Adipocyte (in vitro differentiated cells): ENCODE data around the gene TAF11.

Experiments
- DNase-seq: peaks from one replicate; pipeline ENCODE4 v3.0.0-alpha.2; 2015; ENCODE audit warnings: low read depth
- H3K27me3 ChIP-seq: replicated peaks from 2 replicates; pipeline ENCODE4 v1.7.0; 2013; ENCODE audit warnings: mild to moderate bottlenecking, low read length, moderate library complexity; ENCODE audit not compliant: control insufficient read depth, insufficient read depth
- H3K36me3 ChIP-seq: 2 replicates; pipeline ENCODE4 v1.7.0; 2013; ENCODE audit warnings: low read length, mild to moderate bottlenecking, moderate library complexity; ENCODE audit not compliant: control insufficient read depth, insufficient read depth, severe bottlenecking
- H3K4me1 ChIP-seq: 2 replicates; pipeline ENCODE4 v1.7.0; 2013; ENCODE audit warnings: mild to moderate bottlenecking, low read length, moderate library complexity; ENCODE audit not compliant: control insufficient read depth, insufficient read depth
- H3K4me3 ChIP-seq: 2 replicates; pipeline ENCODE4 v1.7.0; 2013; ENCODE audit warnings: mild to moderate bottlenecking, low read length, moderate library complexity
- H3K9ac ChIP-seq: 2 replicates; pipeline ENCODE4 v1.7.0; 2013; ENCODE audit warnings: mild to moderate bottlenecking, low read length, moderate library complexity
- H3K9me3 ChIP-seq: 2 replicates; pipeline ENCODE4 v1.7.0; 2013; ENCODE audit warnings: mild to moderate bottlenecking, low read length, moderate library complexity; ENCODE audit not compliant: control insufficient read depth

TAF11 gene

DNA sequence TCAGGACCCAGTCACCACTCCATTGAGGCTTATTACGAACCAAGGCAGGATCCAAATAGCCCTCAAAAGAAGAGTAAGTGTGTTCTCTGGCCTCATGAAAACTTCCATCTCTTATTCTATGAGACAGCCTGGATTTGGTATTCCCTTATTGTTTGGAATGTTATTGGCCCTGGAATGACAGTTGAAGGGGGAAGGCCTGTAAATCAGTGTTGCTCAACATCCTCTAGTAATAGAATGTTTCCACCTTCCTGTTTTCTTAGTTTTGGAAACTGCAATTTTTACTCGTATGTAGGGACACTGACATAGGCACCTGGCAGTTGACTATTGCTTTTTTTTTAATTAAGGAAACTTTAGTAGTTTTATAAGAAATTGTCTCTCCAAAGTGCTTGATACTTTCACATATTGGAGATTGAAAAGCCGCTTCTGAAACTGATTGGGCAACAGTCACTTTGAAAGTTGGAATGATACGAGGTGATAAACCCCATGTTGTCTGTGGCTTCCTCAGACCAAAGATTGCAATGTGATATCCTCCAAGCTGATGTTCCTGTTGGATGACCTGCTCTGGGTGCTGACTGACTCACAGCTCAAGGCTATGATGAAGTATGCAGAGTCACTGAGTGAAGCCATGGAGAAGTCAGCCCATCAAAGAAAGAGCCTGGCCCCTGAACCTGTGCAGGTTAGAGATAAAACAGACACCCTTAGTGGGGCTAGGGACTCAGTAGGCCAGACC, 52.9 kb downstream of the TAF11 start:
- DNase-seq, result peak; percentile 38
- Histone ChIP-seq H3K4me1 (peaks cover 16% of the 10 kb centered on the region), H3K27me3 (no peaks in the 10 kb centered on the region), H3K9ac (no peak overlapping the region), H3K36me3 (peaks cover 45% of the 10 kb centered on the region), H3K9me3 (no peaks in the 10 kb centered on the region), H3K4me3 (no peak overlapping the region)

DNA sequence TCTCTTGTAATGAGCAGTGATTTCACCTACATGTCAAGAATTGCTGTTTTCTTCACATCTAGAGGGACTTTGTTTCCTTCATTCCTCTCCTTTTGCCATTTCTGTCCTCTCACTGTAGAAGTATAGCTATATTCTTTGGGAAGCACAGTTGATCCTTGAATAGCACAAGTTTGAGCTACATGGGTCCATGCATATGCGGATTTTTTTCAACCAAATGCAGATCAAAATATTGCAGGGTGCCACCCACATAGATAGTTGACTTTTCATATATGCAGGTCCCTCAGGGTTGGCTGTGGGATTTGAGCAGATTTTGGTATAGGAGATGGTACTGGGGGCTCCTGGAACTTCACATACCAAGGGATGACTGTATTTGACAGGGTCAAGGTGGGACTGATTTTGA, 54.9 kb downstream of the TAF11 start:
- Histone ChIP-seq H3K4me1 (peaks cover 16% of the 10 kb centered on the region), H3K36me3 (peaks cover 54% of the 10 kb centered on the region), H3K9me3 (no peaks in the 10 kb centered on the region), H3K9ac (no peak overlapping the region), H3K4me3 (no peak overlapping the region), H3K27me3 (no peaks in the 10 kb centered on the region)
- DNase-seq, result no peak

DNA sequence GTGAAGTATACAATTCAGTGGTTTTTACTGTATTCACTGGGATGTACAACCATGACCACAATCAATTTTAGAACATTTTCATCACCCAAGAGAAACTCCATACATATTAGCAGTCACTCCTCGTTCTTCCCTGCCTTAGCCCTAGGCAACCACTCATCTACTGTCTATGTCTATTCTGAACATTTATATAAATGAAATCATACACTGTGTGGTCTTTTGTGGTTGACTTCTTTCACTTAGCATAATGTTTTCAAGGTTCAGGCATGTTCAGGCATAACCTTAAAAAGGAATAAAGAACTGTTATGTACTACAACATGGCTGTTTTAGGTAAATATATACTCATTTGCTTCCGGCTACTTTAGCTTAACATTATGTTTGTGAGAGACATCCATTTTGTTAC, 58.7 kb downstream of the TAF11 start:
- Histone ChIP-seq H3K9ac (no peak overlapping the region), H3K4me1 (no peaks in the 10 kb centered on the region), H3K36me3 (peaks cover 52% of the 10 kb centered on the region)

More for the DNA sequence above, 58.7 kb downstream of the TAF11 start:
- DNase-seq, result no peak
- Histone ChIP-seq H3K27me3 (no peaks in the 10 kb centered on the region), H3K9me3 (no peaks in the 10 kb centered on the region), H3K4me3 (no peak overlapping the region)
